DMS 273 (cell line): ENCODE measurements around the gene AP4S1.
"Not testable (repeated sequence)": the region's sequence is repeated elsewhere in the genome, so short reads cannot be mapped to it uniquely, and the experiment has no call there.

Source experiments
- DNase-seq: peaks from one replicate; lab custom pipeline; 2025; ENCODE audit not compliant: unreplicated experiment; lab: John Stamatoyannopoulos, UW

Gene AP4S1

DNA sequence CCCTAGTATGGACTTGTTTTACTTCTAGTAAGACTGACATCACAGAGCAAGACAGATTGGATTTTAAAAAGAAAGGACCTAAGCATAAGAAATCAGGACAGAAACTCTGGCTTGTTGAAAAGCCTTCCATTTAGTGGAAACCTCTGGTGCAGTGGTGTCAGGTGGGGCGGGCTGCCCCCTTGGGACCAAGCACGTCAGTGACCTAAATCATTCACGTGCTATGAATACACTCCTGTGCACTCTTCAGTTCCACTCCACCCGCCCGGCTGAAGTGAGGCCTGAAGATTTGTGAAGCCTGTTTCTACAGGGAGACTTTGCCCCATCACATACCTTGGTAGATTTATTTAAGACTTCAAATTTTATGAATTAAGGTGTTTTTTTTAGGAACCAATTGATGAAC lies 58.9 kb downstream of the AP4S1 start:
- no peak for DNase-seq

DNA sequence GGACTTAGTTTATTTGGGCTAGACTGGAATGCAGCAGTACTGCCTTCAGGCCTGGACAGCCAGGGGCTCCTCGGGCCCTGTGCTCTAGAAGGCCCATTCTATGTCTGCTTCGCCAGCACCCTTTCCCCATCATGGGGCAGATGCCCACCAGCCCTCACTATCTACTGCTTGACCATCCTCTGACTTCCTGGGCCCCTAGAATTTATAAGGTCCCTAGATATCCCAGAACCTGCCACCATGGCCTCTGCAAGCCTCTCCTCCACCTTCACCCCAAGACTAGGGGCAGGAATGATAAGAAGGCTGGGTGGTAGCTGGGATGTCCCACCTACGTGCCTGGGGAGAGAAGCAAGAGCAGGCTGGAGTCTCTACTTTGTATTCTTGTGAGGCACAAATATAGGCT lies 59.6 kb downstream of the AP4S1 start:
- no peak for DNase-seq

DNA sequence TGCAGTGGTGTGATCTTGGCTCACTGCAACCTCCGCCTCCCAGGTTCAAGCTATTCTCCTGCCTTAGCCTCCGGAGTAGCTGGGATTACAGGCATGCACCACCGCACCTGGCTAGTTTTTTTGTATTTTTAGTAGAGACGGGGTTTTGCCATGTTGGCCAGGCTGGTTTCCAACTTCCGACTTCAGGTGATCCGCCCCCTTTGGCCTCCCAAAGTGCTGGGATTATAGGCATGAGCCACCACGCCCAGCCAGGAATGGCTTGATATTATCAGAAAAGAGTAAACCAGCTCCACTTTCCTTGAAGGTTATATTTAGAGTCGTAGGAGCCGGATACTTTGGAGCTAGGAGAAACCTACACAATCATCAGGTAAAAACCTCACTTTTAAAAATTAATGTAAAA lies 61.0 kb downstream of the AP4S1 start:
- DNase-seq, result not testable (repeated sequence)

DNA sequence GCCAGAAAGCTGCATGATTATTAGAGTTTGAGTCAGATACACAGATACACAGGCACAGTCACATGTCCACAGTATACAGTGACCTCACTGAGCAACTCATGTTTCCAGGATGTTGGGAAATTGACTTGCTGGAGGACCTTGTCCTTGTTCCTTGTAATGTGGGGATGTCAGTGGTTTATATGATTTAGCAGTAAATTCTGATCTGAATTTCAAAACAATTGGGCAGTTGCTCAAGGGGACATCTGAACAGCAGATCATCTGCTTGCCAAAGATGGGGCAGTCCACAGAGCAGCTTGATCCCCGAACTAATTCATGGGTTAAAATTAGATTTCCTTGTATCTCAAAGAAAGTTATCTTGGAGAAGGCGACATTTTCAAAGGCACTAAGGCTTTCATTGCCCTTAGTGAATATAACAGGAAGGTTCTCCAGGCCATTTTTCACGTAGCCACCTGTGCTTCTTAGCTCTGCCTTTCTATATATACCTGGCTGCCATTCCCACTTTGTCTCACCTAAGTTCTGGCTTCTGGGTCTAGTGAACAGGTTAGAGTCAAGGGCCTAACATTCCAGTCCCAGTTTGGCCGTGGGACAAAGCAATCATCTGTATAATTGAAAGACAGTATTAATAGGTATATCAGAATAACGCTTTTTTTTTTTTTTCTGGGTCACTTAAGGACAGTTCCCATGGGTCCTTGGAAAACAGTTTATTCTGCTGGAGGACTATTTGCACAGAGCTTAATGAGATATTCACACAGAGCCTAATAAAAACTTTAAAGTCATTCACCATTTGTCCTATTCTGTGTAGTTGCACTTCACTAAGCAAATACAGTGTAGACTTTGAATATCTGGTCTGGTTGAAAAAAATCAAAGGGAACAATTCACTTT lies 65.7 kb downstream of the AP4S1 start:
- DNase-seq, result peak; percentile 79

DNA sequence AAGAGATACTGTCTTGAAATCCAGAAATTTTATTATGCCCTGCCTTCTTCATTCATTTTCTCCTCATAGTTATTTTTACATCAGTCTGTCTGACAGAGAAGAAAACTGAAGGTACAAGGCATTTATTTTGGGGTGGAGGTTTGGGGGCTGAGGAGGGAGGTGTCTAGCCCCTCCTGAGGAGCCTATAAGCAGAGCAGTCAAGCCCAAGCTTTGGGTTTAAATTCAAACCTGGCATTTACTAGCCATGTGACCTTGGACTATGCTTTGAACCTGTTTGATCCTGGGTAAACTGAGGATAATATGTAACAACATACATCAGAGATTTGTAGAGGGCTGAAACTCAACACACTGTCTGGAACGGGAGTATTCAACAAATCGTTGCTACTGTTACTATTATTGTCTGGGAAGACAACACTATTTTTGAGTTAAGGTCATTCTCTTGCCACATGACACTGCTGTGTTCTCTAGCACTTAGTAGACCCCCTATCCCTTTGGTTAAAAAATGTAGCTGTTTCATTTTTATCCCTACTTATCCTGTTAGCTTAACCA lies 66.8 kb downstream of the AP4S1 start:
- DNase-seq, result no peak

DNA sequence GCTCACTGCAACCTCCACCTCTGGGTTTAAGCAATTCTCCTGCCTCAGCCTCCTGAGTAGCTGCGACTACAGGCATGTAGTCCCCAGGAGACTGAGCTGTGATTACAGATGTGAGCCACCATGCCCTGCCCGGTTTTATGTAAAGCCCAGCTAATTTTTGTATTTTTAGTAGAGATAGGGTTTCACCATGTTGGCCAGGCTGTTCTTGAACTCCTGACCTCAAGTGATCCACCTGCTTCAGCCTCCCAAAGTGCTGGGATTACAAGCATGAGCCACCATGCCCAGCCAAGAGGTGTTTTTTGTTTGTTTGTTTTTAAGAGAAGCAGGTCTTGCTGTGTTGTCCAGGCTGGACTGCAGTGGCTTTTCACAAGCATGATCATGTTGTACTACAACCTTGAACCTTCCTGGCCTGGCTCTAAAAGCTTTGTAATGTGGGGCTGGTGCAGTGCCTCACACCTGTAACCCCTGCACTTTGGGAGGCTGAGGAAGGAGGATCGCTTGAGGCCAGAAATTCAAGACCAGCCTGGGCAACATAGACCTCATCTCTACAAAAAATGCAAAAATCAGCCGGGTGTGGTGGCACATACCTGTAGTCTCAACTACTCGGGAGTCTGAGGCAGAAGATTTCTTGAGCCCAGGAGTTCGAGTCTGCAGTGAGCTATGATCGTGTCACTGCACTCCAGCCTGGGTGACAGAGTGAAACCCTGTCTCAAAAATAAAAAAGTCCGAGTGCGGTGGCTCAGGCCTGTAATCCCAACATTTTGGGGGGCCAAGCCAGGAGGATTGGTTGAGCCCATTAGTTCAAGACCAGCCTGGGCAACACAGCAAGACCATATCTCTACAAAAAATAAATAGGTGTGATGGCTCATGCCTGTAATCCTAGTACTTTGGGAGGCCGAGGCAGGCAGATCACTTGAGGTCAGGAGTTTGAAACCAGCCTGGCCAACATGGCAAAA lies 68.7 kb downstream of the AP4S1 start:
- DNase-seq, result not testable (repeated sequence)

DNA sequence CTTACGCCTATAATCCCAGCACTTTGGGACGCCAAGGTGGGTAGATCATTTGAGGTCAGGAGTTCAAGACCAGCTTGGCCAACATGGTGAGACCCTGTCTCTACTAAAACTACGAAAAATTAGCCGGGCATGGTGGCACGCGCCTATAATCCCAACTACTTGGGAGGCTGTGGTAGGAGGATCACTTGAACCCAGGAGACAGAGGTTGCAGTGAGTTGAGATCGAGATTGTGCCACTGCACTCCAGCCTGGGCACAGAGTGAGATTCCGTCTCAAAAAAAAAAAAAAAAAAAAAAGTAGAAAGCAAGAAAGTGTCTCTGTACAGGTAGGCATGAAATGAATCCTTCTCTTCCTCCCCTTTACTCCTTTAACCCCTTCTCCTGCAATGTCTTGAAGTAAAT lies 70.4 kb downstream of the AP4S1 start:
- not testable (repeated sequence) for DNase-seq

DNA sequence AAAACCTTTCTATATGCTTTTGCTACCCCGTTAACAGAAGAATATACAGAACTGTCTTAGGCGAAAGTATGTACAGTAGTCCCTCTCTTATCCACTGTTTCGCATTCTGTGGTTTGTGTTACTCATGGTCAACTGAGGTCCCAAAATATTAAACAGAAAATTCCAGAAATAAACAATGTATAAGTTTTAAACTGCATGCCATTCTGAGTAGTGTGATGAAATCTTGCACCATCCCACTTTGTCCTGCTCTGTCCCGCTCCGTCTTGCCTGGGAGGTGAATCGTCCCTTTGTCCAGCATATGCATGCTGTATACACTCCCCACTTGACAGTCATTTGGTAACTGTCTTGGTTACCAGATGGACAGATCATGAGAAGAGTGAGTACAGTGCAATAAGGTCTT lies 70.8 kb downstream of the AP4S1 start:
- DNase-seq, result no peak

DNA sequence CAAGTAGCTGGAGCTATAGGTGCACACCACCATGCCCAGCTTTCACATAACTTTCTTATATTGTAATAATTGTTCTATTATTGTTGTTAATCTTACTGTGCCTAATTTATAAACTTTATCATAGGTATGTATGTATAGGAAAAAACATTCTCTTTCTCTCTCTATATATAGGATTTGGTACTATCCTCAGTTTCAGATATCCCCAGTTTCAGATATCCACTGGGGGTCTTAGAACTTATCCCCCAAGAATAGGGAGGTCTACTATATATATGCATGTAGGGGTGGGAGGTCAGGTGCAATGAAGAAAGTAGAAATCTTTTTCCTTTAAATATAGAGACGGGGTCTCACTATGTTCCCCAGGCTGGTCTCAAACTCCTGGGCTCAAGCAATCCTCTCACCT lies 71.6 kb downstream of the AP4S1 start:
- DNase-seq, result no peak

DNA sequence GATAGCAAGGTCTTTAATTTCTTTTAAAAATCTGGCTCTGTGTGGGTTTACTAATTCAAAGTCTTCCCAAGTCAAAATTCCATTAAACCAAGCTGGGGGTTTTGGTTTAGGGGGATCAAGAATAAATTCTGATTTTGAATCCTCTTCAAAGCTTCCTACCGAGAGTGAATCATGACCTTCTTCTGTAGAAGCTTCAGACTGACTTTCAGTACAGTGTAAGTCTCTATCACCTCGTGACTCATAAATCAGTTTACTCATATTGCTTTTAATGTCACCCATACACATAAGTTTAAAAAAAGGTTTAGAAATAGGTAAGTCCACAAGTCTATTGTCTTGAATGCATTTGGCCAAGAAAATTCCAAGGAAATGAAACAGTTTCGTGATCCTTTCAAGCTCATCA lies 81.3 kb downstream of the AP4S1 start:
- no peak for DNase-seq

DNA sequence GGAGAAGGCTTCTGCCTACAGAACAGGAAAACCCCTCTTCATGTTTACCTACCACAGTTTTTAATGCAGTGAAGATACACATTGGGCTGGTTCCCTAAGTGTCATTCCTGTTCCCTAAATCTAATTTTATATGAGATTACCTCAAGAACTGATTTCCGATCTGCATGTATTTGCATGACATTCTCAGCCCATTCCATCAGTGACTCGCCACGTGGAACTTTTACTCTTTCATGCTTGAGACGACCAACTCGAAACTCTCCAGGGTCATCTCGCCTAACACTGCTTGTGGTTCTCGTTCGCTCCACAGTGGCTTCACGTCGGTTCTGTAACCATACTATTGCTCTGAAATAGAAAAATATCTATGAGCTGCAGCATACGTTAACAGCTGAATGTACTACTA lies 83.8 kb downstream of the AP4S1 start:
- DNase-seq, result no peak

DNA sequence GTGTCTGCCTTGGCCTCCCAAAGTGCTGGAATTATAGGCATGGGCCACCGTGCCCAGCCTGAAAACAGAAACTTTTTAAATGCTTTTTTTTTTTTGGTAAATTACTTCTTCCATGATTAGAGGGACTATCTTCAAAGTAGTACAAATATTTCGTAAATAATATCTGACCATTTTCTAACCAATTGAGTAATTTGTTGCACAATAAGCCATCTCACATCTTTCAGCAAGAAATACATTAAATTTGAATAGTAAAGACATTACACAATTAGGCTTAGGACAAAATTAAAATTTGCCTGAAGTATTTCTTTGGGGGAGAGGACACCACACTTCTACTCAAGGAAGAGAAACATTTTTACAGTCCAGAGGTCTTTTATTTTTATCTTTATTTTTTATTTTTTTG lies 85.4 kb downstream of the AP4S1 start:
- no peak for DNase-seq

DNA sequence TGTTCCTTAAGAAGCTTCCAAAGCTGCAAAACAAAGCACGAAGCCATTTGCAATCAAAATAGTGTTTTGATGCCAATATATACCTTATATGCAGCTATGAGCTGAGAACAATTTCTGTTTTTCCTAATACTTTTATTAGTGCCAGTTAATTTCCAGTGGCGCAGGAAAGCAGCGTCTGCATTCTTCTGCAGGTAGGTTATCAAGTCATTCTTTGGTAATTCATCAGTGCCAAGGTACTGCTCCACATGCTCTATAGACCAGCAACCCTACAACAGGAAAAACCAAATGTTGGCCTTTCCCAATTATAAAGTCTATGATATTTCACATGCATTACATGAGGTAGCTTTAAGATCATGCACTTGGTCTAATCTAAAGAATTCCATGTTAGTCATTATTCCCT lies 88.3 kb downstream of the AP4S1 start:
- DNase-seq, result no peak

DNA sequence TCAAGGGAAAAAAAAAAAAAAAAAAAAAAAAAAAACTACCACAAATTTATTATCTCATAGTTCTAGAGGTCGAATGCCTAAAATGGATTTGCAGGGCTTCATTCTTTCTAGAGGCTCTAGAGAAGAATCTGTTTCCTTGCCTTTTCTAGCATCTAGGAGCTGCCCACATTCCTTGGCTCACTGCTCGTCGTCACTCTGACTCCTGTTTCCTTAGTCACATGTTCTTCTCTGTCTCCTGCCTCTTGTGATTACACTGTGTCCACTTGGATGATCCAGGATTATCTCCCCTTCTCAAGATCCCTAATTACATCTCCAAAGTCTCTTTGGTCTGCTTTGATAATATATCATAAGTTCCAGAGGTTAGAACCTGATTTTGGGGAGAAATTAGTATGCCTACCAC lies 93.4 kb downstream of the AP4S1 start:
- no peak for DNase-seq

DNA sequence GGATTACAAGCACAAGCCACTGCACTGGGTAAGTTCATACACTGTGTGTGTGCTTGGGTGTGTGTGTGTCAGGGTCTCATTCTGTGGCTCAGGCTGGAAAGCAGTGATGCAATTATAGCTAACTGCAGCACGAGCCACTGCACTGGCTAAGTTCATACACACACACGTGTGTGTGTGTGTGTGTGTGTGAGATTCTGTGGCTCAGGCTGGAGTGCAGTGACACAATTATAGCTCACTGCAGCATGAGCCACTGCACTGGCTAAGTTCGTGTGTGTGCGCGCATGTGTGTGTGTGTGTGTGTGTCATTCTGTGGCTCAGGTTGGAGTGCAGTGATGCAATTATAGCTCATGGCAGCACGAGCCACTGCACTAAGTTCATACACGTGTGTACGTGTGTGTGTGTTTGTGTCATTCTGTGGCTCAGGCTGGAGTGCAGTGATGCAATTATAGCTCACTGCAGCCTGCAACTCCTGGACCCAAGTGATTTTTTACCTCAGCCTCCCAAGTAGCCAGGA lies 96.7 kb downstream of the AP4S1 start:
- DNase-seq, result no peak

DNA sequence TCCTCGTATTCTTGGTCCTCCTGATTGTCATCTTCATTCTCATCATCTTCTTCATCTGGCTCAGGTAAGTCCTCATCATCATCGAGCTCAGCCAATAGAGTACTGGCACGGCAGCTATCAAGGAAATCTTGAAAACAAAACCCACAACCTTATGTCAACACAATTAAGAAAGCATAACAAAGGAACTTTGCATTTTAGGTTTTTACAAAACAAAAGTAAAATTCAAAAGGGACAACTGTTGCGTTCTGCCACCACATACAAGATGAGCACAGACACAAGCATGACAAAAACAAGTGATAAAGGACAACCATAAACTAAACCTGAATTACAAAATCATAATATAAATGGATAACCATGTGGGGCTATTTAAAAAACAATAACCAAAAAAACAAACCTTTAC lies 97.5 kb downstream of the AP4S1 start:
- DNase-seq, result no peak

DNA sequence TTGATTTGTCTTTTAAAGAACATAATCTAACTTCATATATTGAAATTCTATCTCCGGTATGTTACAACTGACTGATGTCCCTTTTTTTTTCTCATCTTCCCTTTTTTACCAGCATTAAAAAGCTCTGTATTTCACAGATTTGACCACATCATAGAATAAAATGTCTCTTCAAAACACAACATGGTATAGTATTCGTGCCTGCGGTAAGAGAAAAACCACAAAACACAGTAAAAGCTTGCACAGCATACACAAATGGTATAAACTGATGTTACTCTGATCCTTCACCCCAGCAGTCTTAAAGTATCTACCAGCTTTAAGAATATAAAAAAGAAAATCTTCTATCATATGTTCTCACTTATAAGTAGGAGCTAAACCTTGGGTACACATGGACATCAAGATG lies 98.7 kb downstream of the AP4S1 start:
- no peak for DNase-seq

DNA sequence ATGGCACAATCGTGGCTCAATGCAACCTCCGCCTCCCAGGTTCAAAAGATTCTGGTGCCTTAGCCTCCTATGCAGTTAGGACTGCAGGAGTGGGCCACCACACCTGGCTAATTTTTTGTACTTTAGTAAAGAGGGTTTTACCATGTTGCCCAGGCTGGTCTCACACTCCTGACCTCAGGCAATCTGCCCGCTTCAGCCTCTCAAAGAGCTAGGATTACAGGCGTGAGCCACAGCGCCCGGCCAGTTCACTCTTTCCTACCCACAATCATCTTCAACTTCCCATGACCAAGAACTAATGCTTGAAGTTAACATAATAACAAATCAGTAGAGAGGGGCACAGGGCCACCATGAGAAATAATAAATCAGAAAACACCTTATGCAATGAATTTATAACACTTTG lies 99.8 kb downstream of the AP4S1 start:
- DNase-seq, result no peak

DNA sequence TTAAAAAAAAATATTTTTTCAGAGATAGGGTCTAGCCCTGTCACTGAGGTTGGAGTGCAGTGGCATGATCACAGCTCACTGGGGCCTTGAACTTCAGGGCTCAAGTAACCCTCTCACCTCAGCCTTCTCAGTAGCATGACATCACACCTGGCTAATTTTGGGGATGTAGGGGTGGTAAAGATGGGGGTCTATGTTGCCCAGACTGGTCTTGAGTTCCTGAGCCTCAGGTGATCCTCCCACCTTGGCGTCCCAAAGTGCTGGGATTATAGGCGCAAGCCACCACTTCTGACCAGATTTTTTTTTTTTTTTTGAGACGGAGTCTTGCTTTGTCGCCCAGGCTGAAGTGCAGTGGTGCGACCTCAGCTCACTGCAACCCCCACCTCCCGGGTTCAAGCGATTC lies 101.2 kb downstream of the AP4S1 start:
- no peak for DNase-seq

DNA sequence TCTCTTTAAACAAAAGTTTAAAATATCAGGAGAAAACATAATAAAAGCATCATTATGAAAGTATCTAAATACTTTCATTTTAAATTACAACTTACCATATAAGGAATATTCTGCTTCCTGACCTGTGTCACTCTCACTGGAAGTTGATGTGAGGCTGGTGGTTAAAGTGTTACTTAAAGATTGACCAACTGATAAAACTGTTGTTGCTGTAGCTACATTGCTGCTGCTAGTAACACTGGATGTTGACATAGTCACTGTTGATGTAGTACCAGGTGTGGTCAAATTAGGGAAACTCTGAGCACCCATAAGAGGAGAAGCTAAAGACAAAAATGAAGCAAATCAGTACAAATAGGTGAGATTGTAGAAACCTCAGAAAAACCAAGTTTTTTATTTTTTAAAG lies 102.2 kb downstream of the AP4S1 start:
- no peak for DNase-seq
